Thyroid gland (tissue), 4 donors: ENCODE data around the gene PPARGC1A.

Source experiments
- CTCF ChIP-seq, 6 experiments: fragments of 200-600 bp in 3 of 6; fragments of 450-650 bp in 3 of 6; sonication (generic) in 3 of 6; IDR thresholded peaks; one replicate each; pipeline ENCODE4 v1.5.1; 2016 to 2019; ENCODE audit warnings: antibody characterized with exemption in 6 of 6, mild to moderate bottlenecking in 2 of 6, inconsistent platforms in 1 of 6, moderate library complexity in 1 of 6
- POLR2A ChIP-seq, 2 donors: fragments of 450-650 bp; IDR thresholded peaks; one replicate each; pipeline ENCODE4 v1.6.1; 2017; ENCODE audit warnings: antibody characterized with exemption in 2 of 2, mild to moderate bottlenecking in 2 of 2, moderate library complexity in 1 of 2

GRCh38 chr4:23828020-23828715 lies 61.7 kb downstream of the PPARGC1A start:
- TF ChIP-seq CTCF (IDR thresholded peaks at IDR 0.05) (no peak), POLR2A (IDR thresholded peaks at IDR 0.05) (no peak)
